GM12872 (cell line): ENCODE data around the gene ANKRD2.

Experiments
- CTCF ChIP-seq: IDR thresholded peaks from 3 replicates; pipeline ENCODE4 v1.5.1; 2011; ENCODE audit warnings: low read depth, mild to moderate bottlenecking, low read length, moderate library complexity; ENCODE audit not compliant: insufficient read depth

ANKRD2 gene

GRCh38 chr10:97532935-97533671 lies 39.5 kb upstream of the ANKRD2 start:
- no peak for TF ChIP-seq CTCF

- no peak for TF ChIP-seq CTCF
Observed at GRCh38 chr10:97533888-97534287, 38.7 kb upstream of the ANKRD2 start.

- peak; percentile 78 for TF ChIP-seq CTCF
Observed at GRCh38 chr10:97534746-97535367, 37.7 kb upstream of the ANKRD2 start.

GRCh38 chr10:97537186-97537869 lies 35.3 kb upstream of the ANKRD2 start:
- TF ChIP-seq CTCF, result no peak

- no peak for TF ChIP-seq CTCF
Observed at GRCh38 chr10:97538411-97538810, 34.2 kb upstream of the ANKRD2 start.

GRCh38 chr10:97538839-97539238 lies 33.7 kb upstream of the ANKRD2 start:
- TF ChIP-seq CTCF, result no peak

GRCh38 chr10:97539523-97540200 lies 32.9 kb upstream of the ANKRD2 start:
- TF ChIP-seq CTCF, result no peak
